Right hindlimb (tissue), 1 donor: ENCODE data around the gene CKAP2L.
A peak's percentile ranks its signal among the peaks of the same experiment; 100 is the strongest.

Source experiments
- DNase-seq: peaks from one replicate; pipeline ENCODE4 v3.0.0-alpha.2; 2018

Gene CKAP2L

GRCh38 chr2:112764071-112765044 is at the start of gene CKAP2L:
TSS of gene CKAP2L (minus strand) at chr2:112764609. CDS start at chr2:112764598, 11 bp downstream.
- peak; percentile 98 for DNase-seq

- DNase-seq, result no peak
Observed at GRCh38 chr2:112813280-112813966, 49.0 kb upstream of the CKAP2L start.

GRCh38 chr2:112812318-112813267 is 48.2 kb upstream of the CKAP2L start:
- peak; percentile 39 for DNase-seq

- DNase-seq, result no peak
Observed at GRCh38 chr2:112811841-112812306, 47.5 kb upstream of the CKAP2L start.

GRCh38 chr2:112811276-112811831 is 46.9 kb upstream of the CKAP2L start:
- no peak for DNase-seq

GRCh38 chr2:112809112-112809511 is 44.7 kb upstream of the CKAP2L start:
- no peak for DNase-seq

- no peak for DNase-seq
Observed at GRCh38 chr2:112807233-112807807, 42.9 kb upstream of the CKAP2L start.

GRCh38 chr2:112805542-112805941 is 41.1 kb upstream of the CKAP2L start:
- no peak for DNase-seq

GRCh38 chr2:112803691-112804521 is 39.5 kb upstream of the CKAP2L start:
- DNase-seq, result no peak

- DNase-seq, result no peak
Observed at GRCh38 chr2:112800881-112801583, 36.6 kb upstream of the CKAP2L start.

GRCh38 chr2:112798979-112799975 is 34.9 kb upstream of the CKAP2L start:
- DNase-seq, result no peak

- no peak for DNase-seq
Observed at GRCh38 chr2:112796486-112796885, 32.1 kb upstream of the CKAP2L start.

- no peak for DNase-seq
Observed at GRCh38 chr2:112795774-112796173, 31.4 kb upstream of the CKAP2L start.

GRCh38 chr2:112794841-112795240 is 30.4 kb upstream of the CKAP2L start:
- DNase-seq, result no peak

- no peak for DNase-seq
Observed at GRCh38 chr2:112794131-112794733, 29.8 kb upstream of the CKAP2L start.

GRCh38 chr2:112793449-112793978 is 29.1 kb upstream of the CKAP2L start:
- DNase-seq, result no peak

GRCh38 chr2:112792419-112792818 is 28.0 kb upstream of the CKAP2L start:
- DNase-seq, result no peak

- no peak for DNase-seq
Observed at GRCh38 chr2:112791693-112792230, 27.4 kb upstream of the CKAP2L start.
